NCI-H345 treated with DMSO at 0.1 percent for 48 hours (cell line): Measurements from ENCODE around the gene SH3BP5L.

Experiments
- DNase-seq: peaks from one replicate; lab custom pipeline; 2025; ENCODE audit not compliant: unreplicated experiment; lab: John Stamatoyannopoulos, UW

SH3BP5L gene

GRCh38 chr1:248825909-248826760 is at the start of gene SH3BP5L:
Gene SH3BP5L, minus strand, starts transcription at chr1:248825915. Its CDS starts 980 bp downstream, at chr1:248824935.
- DNase-seq: peak; percentile 97

DNA sequence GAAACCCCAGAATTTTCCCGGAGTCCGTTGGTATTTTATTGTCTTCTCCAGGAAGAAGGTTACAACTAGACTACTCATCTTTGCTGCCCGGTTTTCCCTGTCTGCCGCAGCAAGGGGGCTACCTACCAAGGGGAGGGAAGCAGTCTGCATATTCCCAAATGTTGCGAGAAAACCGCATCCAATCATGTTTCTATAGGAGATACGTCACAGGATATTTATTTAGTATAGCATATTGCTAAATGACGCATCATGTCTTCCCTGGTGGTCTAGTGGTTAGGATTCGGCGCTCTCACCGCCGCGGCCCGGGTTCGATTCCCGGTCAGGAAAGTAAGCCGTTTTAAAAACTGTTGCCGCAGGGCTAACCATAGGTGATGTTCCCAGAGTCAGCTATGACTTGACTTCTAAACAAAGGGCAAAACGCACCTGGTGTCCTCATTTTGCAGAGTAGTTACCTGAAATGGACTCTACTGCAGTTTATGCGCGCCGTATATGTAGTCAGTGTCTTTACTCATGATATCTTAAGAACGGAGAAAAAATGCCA is 48.3 kb upstream of the SH3BP5L start:
- peak; percentile 95 for DNase-seq

- peak; percentile 89 for DNase-seq
Observed at GRCh38 chr1:248873409-248873992, 47.8 kb upstream of the SH3BP5L start.

DNA sequence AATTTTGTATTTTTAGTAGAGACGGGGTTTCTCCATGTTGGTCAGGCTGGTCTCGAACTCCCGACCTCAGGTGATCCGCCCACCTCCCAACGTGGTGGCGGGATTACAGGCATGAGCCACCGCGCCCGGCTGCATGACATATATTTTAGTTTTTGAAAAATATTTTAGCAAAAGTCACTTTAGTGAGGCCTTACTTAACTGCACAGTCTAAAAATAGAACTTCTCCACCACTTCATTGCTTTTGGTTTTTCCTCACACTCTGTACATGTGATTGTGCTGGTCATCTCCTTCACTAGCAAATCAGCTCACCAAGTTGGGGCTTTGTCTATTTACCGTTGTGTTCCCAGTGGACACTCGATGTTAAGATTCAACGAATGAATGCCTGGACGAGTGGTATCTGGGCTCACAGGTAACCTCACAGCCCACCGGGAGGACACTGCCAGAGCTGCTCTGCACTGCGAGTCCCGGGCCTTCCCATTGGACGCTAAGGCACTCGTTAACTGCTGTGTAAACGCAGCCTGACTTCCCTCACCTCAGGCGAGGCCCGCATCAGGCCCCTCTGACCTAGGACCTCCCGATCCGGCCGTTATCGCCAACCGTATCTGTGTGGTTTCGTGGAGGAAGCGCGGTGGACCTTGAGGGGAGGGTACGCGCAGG is 47.2 kb upstream of the SH3BP5L start:
- DNase-seq: peak; percentile 72

DNA sequence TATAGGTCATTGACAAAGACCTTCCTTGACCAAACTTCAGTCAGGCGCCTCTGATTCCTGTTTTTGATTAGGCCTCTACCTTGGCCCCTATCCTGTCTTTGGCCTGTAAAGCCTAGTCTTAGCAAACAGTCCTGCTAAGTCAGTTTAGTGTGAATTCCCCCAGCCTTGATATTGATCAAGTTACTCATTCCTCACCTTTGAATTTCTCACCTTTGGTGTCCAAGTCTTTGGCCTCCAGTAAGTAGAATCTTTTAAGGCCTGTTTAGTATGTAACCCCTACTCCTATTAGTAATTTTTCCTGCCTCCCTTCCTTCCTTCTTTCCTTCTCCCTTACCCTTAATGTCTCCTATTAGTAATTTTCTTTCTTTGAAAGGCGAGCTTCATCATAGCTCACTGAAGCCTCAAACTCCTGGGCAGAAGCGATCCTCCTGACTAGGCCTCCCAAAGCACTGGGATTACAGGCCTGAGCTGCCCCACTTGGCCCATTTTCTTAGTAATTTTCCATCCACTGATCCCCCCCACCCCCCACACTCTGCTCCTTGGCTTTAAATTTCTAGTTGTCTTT is 46.2 kb upstream of the SH3BP5L start:
- no peak for DNase-seq

DNA sequence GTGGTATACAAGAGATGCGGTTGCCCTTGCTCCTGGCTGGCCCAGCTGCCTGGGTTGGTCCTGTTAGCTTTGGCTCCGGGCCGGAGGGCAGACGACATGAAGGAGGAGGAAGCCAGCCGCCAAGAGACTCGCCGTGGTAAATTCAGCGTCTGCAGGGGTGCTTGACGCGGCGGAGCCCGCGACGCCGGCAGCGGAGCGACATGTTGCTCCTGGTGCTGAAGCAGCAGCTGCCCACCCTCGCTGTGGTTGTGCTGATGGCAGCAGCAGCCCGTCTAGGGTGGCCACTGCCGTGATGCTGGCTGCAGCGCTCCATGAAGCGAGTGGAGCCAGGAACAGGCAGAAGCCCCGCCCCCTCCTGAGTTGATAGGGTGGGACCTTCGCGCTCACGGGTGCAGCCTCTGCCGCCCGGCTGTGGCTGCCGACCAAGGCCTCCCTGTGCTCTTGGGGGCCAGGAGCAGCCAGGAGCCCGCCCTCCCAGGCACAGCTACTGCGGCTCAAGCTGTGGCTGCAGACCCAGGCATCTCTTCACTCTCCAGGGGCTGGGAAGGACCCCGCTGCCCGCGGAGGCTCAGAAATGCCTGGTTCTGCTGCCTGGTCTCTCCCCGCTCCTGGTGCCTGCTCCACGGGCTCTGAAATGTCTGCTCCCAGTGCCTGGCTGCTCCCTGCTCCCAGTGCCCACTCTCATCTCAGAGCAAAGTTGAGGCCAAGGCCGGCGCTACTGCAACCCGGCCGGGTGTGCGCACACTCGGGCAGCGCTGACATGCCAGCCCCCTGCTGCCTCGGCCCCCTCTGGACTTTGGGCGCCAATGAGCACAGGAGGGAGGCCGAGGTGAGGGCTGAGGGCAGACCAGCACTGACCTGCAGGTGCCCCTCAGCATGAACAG is 37.5 kb upstream of the SH3BP5L start:
- peak; percentile 64 for DNase-seq

DNA sequence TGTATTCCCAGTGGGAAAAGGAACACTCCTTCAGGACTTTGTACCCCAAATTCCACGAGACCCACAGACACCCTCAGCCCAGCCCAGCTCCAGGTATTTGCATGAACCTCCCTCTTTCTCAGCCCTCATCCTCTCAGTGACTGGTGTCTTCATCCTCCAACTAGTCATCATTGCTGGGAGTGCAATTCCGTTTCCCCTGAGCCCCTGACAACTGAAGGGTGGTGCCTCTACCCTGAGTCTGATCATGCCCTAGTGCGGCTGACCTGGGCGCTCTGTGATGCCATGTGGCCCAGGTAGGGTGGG is 36.9 kb upstream of the SH3BP5L start:
- DNase-seq: no peak

DNA sequence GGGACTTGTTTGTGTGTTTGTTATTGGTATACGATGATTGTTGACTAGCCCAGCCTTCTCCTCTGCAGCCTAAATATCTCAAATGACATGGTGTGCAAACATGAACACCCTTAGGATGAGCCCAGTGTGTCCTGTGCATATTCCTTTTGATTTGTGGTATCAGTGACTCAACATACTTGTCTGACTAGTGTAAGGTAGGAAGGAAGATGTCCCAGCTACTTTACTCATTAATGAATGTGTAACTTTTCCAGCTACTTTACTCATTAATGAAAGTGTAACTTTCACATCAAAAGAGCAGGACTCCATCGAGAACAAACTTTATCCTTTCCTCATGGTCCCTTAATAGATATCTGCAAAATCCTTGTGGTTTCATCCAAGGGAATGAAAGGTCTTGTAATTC is 35.9 kb upstream of the SH3BP5L start:
- no peak for DNase-seq

GRCh38 chr1:248860007-248860406 is 34.3 kb upstream of the SH3BP5L start:
- DNase-seq: no peak

DNA sequence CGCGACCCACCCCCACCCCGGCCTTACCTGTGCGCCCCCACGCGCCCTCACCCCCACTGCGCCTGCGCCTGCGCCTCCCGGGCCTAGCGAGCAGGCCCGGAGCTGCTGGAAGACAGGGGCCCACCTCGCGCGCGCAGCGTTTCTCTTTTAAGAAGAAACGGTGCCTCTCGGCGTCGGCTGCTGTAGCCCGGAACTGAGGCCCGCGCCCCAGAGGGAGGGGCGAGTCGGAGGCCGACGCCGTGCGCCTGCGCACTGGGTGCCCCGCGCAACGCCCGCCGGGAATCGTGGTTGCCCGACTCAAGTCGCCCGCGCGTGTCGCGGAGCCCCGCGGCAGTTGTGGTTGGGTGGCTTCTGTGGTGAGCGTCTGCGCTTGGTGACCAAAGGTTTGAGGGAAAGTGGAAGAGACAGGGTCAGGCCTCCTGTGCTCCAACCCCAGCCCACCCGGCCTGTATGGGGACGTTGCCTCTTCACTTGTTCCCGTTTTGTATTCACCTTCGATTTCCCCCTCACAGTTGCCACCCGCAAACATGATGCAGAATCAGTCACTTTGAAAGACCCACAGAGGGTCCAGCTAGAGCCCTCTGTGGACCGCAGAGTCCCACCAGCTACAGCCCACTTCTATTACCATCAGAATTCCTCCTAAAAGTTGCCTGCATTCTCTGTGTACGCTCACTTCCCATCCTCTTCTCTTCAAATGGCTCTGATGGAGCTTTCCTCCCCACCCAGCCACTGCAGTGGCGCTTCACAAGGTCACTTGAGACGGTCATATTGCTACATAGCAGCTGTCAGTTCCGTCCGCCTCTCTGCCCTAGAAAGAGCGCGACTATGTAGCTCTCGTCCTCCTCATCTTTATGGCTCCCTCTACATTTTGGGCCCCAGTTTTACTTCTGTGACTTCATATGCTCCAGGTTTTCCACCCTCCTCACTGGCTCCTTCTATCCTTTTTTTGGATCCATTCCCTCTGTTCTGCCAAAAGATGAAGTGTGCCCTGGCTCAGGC is 33.5 kb upstream of the SH3BP5L start, which contains the start of gene ZNF692:
ZNF692 (minus strand) TSS at position 195 of the 999 bp plus-strand sequence. CDS start 776 bp downstream, outside the sequence.
- DNase-seq: peak; percentile 95

DNA sequence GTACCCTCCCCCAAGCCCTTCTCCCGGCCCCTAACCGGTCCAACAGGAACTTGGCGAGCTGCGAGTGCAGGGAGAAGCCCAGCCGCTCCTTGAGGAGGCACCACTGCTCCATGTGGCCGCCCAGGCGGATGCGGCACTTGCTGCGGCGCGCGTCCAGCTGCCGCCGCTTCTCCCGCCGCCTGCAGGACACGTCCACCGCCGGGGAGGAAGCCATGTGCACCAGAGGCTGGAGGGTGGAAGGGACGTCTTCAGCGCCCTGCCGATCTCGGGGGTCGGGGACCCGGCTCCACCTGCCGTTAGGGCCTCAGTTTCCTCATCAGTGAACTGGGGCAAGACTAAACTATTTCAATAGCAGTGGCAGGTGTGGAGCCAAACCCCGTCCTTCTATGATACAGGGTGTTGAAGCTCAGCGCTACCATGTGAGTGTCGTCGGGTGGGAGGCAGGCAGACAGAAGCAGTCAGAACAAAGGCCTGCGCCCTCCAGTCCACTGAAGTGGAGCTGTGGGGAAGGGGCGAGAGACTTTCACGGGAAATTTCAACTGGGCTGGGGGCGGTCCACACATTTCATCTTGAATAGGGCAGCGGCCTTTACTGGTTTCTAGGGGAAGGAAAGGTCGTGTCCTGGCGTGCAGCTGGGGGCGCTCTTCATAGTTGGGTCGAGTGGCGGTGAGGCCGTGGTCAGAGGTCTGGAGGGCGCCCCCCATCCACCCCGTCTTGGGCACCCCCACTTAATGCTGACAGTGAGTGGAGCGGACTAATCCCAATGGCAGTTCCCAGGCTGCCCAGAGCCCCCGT is 32.6 kb upstream of the SH3BP5L start:
- DNase-seq: peak; percentile 21

DNA sequence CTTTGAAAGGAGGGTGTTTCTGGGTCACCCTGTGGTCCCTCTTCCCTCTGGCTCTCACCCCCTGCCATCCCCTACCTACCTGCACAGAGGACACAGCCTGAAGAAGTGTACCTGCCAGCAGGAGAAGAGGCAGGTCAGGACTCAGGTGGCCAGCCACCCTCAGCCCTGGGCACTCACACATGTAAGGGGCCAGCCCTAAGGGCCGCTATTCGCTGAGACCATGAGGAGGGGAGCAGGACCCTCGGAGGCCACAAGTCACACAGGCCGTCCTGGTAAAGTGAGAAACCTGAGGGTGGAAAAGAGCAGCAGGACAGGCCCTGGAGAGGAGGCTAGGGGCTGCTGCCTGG is 32.0 kb upstream of the SH3BP5L start:
- no peak for DNase-seq

GRCh38 chr1:248857201-248857600 is 31.5 kb upstream of the SH3BP5L start:
- no peak for DNase-seq

DNA sequence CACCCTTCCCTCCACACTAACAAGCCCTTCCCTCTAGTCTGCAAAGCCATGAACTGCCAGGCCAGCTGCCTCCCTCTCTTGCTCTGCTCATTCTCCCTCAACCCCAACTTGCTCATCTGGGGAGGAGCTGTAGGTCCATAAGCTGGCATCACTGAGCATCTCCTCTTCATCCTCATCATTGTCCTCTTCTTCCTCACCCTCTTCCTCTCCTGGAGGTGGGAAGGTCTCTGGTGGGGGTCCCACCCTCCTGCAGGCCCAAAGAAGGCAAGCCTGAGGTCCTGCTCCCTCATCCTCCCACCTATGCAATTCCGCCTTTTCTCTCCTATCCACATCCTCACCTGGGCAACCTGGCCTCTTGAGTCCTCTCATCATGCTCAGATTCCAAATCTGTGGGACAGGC is 30.5 kb upstream of the SH3BP5L start:
- no peak for DNase-seq

DNA sequence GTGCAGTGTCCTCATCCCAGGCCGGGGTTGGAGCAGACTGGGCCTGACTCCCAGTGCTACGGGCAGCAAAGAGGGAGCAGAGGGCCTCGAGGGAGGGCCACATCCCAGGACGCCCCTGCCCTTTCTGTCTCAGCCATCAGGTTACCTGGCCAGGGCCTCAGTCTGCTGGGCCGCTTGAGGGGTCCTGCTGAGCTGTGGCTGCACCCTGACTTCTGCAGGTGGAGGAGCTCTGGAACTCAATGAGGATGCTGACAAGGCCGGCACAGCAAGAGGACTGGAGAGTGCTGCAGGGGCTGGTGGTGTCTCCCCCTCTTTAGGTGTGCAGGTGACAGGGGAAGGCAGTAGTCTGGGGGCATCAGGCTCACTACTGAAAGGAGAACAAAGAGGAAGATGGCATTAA is 29.9 kb upstream of the SH3BP5L start:
- no peak for DNase-seq

- no peak for DNase-seq
Observed at GRCh38 chr1:248853663-248854375, 28.1 kb upstream of the SH3BP5L start.

DNA sequence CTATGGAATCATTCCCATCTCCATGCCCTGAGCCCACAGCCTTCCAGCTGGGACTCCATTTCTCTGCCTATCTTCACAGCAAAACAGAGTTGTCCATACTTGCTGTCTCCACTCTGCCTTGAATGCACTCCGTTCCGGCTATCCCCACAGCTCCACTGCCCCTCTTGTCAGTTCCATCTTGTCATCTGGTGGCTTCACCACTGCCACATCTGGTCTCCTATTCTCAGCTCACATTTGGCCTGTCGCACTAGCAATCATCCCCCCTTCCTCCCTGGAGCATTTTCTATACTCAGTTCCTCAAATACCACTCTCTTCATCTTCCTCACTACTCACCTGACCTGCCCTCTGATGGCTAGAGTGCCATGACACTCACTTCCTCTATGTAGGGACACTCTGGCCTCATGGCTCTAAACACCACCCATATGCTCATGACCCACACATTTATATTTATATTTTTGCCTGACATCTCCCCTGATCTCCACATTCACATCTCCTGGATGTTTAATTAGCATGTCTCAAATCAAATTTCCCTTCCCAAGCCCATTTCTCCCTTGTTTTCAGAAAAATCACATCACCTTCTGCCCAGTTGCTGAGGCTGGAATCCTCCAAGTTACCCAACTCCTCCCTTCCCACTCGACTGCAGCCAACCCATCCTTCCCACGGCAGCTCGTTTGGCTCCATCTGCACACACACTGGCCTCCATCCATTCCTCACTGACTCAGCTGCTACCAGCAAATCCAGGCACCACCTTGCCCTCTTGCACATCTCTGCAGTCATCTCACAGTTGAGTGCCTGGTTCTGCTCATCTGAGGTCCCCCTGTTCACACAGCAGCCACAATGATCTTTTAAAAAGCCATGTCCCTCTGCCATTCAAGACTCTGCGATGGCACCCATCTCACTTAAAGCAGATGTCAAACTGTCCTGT is 27.0 kb upstream of the SH3BP5L start:
- no peak for DNase-seq
